Sigmoid colon (tissue), 7 donors: Measurements from ENCODE around the gene SCRN1. TPM values are rescaled to one million over a fixed set of nuclear protein-coding genes. Genes with fewer than 3 reads are reported as not detected.

Source experiments
- DNase-seq: peaks from one replicate; pipeline ENCODE4 v3.0.0-alpha.2; 2019
- H3K27ac ChIP-seq, 4 donors: fragments of 200-600 bp; sonication (generic); one replicate each; pipeline ENCODE4 v1.5.1; 2016 to 2019; ENCODE audit warnings: mild to moderate bottlenecking in 1 of 4
- H3K27me3 ChIP-seq, 3 donors: fragments of 200-600 bp; sonication (generic); one replicate each; pipeline ENCODE4 v1.5.1; 2019; ENCODE audit warnings: mild to moderate bottlenecking in 1 of 3
- H3K36me3 ChIP-seq, 4 donors: fragments of 200-600 bp; sonication (generic); one replicate each; pipeline ENCODE4 v1.5.1; 2016 to 2019
- H3K4me1 ChIP-seq, 4 donors: fragments of 200-600 bp; sonication (generic); one replicate each; pipeline ENCODE4 v1.5.1; 2017 to 2019
- H3K4me3 ChIP-seq, 4 donors: fragments of 200-600 bp; sonication (generic); one replicate each; pipeline ENCODE4 v1.5.1; 2017 to 2019; ENCODE audit warnings: mild to moderate bottlenecking in 2 of 4, moderate library complexity in 1 of 4
- H3K9me3 ChIP-seq, 4 donors: fragments of 200-600 bp in 3 of 4; sonication (generic) in 3 of 4; one replicate each; pipeline versions ENCODE4 v1.5.1 to v1.6.1; 2013 to 2019
- CTCF ChIP-seq, 4 experiments: fragments of 450-650 bp in 3 of 4; fragments of 200-600 bp in 1 of 4; IDR thresholded peaks; one replicate each; pipeline ENCODE4 v1.5.1; 2016 to 2019; ENCODE audit warnings: antibody characterized with exemption in 4 of 4, mild to moderate bottlenecking in 3 of 4, moderate library complexity in 2 of 4
- EP300 ChIP-seq, 4 donors: sonication (generic); formaldehyde crosslinking; IDR thresholded peaks; one replicate each; pipeline ENCODE4 v1.6.1; 2017; ENCODE audit warnings: antibody characterized with exemption in 4 of 4
- POLR2A ChIP-seq, 2 donors: fragments of 450-650 bp; IDR thresholded peaks; one replicate each; pipeline ENCODE4 v1.6.1; 2016; ENCODE audit warnings: antibody characterized with exemption in 2 of 2, mild to moderate bottlenecking in 2 of 2, moderate library complexity in 2 of 2
- POLR2AphosphoS5 ChIP-seq, 4 donors: sonication (generic); formaldehyde crosslinking; IDR thresholded peaks; one replicate each; pipeline ENCODE4 v1.6.1; 2017; ENCODE audit warnings: antibody characterized with exemption in 4 of 4
- WGBS, 2 donors: extraction: QIAGEN DNeasy Blood & Tissue Kit; methylation state at CpG; one replicate each; pipeline ENCODE4 v1.1.7; 2013; 5-methylcytosine and 5-hydroxymethylcytosine counted together
- intact Hi-C: fragments of 100-400 bp; cut with DNase I; formaldehyde crosslinking; loops from one replicate; pipeline ENCODE4 v1.15.1; 2023
- polyA plus RNA-seq, 3 donors: library from polyadenylated mRNA; stranded (reverse); fragments of 200-250 nt; gene quantifications; one replicate each; pipeline ENCODE4 v1.2.3, GENCODE V29; 2013
- total RNA-seq, 4 donors: library from RNA; depleted of rRNA; stranded (reverse); fragments of >200 nt; gene quantifications; one replicate each; pipeline ENCODE4 v1.1.0, GENCODE V29; 2016
- donor health status: healthy with polysubstance abuse.
- donor health status: Bipolar disorder and iron deficiency.
- donor health status: healthy.

The SCRN1 gene
- total and polyA plus RNA-seq, 7 donors: 5.1 to 55.0 (median 44.5) TPM

GRCh38 chr7:29915481-29916215, 74.0 kb downstream of the SCRN1 start:
- TF ChIP-seq CTCF (IDR thresholded peaks at IDR 0.05) (no peak), POLR2AphosphoS5 (IDR thresholded peaks at IDR 0.05) (no peak), POLR2A (IDR thresholded peaks at IDR 0.05) (no peak), EP300 (IDR thresholded peaks at IDR 0.05) (no peak)
- intact Hi-C loops: no loop called here
- Histone ChIP-seq H3K27ac (peak overlapping the region in 3 of 4 donors; percentile 3 to 53 (median 4)), H3K27me3 (no peaks in the 10 kb centered on the region), H3K9me3 (no peaks in the 10 kb centered on the region), H3K4me3 (no peak overlapping the region), H3K4me1 (peaks cover 0 to 15% (median 10%) of the 10 kb centered on the region in 4 donors), H3K36me3 (no peaks in the 10 kb centered on the region)
- 58 to 73% methylated on average over 7 of the region's 7 CpGs for WGBS, 2 donors
- DNase-seq: no peak

- WGBS, 2 donors: 81 to 82% methylated on average over 4 of the region's 4 CpGs
- no peak overlapping the region for H3K4me3 ChIP-seq
- H3K4me1 ChIP-seq: peaks cover 0 to 15% (median 10%) of the 10 kb centered on the region in 4 donors
- intact Hi-C loops: no loop called here
- no peak overlapping the region for H3K27ac ChIP-seq
- no peak for TF ChIP-seq POLR2AphosphoS5 (IDR thresholded peaks at IDR 0.05)
- no peak for TF ChIP-seq POLR2A (IDR thresholded peaks at IDR 0.05)
- no peak for TF ChIP-seq CTCF (IDR thresholded peaks at IDR 0.05)
- TF ChIP-seq EP300 (IDR thresholded peaks at IDR 0.05): no peak
- DNase-seq: no peak
- H3K36me3 ChIP-seq: no peaks in the 10 kb centered on the region
- no peaks in the 10 kb centered on the region for H3K9me3 ChIP-seq
- H3K27me3 ChIP-seq: no peaks in the 10 kb centered on the region
Observed at GRCh38 chr7:29914180-29914579, 75.4 kb downstream of the SCRN1 start.

GRCh38 chr7:29906200-29907022, 83.2 kb downstream of the SCRN1 start:
- TF ChIP-seq EP300 (IDR thresholded peaks at IDR 0.05): no peak
- TF ChIP-seq CTCF (IDR thresholded peaks at IDR 0.05): no peak
- no peak for TF ChIP-seq POLR2A (IDR thresholded peaks at IDR 0.05)
- Histone ChIP-seq H3K36me3 (no peaks in the 10 kb centered on the region), H3K27me3 (no peaks in the 10 kb centered on the region), H3K27ac (no peak overlapping the region), H3K4me3 (no peak overlapping the region), H3K4me1 (no peaks in the 10 kb centered on the region), H3K9me3 (peaks cover 0 to 10% (median 5%) of the 10 kb centered on the region in 4 donors)
- no peak for DNase-seq
- WGBS, 2 donors: 84 to 94% methylated on average over 3 of the region's 3 CpGs
- intact Hi-C loops: no loop called here

GRCh38 chr7:29900745-29901144, 88.9 kb downstream of the SCRN1 start:
- peaks cover 0 to 6% (median 0%) of the 10 kb centered on the region in 4 donors for H3K4me1 ChIP-seq
- no peaks in the 10 kb centered on the region for H3K27me3 ChIP-seq
- intact Hi-C loops: no loop called here
- DNase-seq: no peak
- no peaks in the 10 kb centered on the region for H3K36me3 ChIP-seq
- no peak overlapping the region for H3K4me3 ChIP-seq
- no peak for TF ChIP-seq CTCF (IDR thresholded peaks at IDR 0.05)
- no peak for TF ChIP-seq POLR2AphosphoS5 (IDR thresholded peaks at IDR 0.05)
- TF ChIP-seq EP300 (IDR thresholded peaks at IDR 0.05): no peak
- no peak for TF ChIP-seq POLR2A (IDR thresholded peaks at IDR 0.05)
- WGBS, 2 donors: 52 to 61% methylated on average over 1 of the region's 1 CpG
- H3K27ac ChIP-seq: no peak overlapping the region
- peaks cover 0 to 2% (median 1%) of the 10 kb centered on the region in 4 donors for H3K9me3 ChIP-seq
